ENCODE results near the gene SH3RF3.

Gene SH3RF3

GRCh38 chr2:109398366-109399015 lies 269.5 kb downstream of the SH3RF3 start:
- no peak overlapping the region for H3K27ac ChIP-seq (ENCODE audit: insufficient read depth, low read depth, low read length, poor library complexity, severe bottlenecking)
- H3K9me3 ChIP-seq (ENCODE audit: control insufficient read depth, low read length) = no peaks in the 10 kb centered on the region
- H3K4me1 ChIP-seq (ENCODE audit: control insufficient read depth, insufficient read depth, low read length) = peaks cover 17% of the 10 kb centered on the region
- WGBS, 2 experiments = 92 to 95% methylated on average over 21 to 22 of the region's 22 CpGs
- H3K27me3 ChIP-seq (ENCODE audit: control insufficient read depth, insufficient read depth, low read length, poor library complexity, severe bottlenecking) = no peaks in the 10 kb centered on the region
- H3K36me3 ChIP-seq (ENCODE audit: control insufficient read depth, insufficient read depth, low read length) = no peaks in the 10 kb centered on the region
- H3K4me3 ChIP-seq (ENCODE audit: insufficient read depth, low read depth, low read length) = no peak overlapping the region

- no peak overlapping the region for H3K4me3 ChIP-seq (ENCODE audit: insufficient read depth, low read depth, low read length)
- no peaks in the 10 kb centered on the region for H3K36me3 ChIP-seq (ENCODE audit: control insufficient read depth, insufficient read depth, low read length)
- 89 to 91% methylated on average over 5 to 6 of the region's 6 CpGs for WGBS, 2 experiments
- peaks cover 14% of the 10 kb centered on the region for H3K4me1 ChIP-seq (ENCODE audit: control insufficient read depth, insufficient read depth, low read length)
- no peaks in the 10 kb centered on the region for H3K9me3 ChIP-seq (ENCODE audit: control insufficient read depth, low read length)
- no peak overlapping the region for H3K27ac ChIP-seq (ENCODE audit: insufficient read depth, low read depth, low read length, poor library complexity, severe bottlenecking)
- H3K27me3 ChIP-seq (ENCODE audit: control insufficient read depth, insufficient read depth, low read length, poor library complexity, severe bottlenecking) = no peaks in the 10 kb centered on the region
Observed at GRCh38 chr2:109399066-109399465, 270.1 kb downstream of the SH3RF3 start.

- H3K27ac ChIP-seq (ENCODE audit: insufficient read depth, low read depth, low read length, poor library complexity, severe bottlenecking) = no peak overlapping the region
- H3K27me3 ChIP-seq (ENCODE audit: control insufficient read depth, insufficient read depth, low read length, poor library complexity, severe bottlenecking) = no peaks in the 10 kb centered on the region
- H3K36me3 ChIP-seq (ENCODE audit: control insufficient read depth, insufficient read depth, low read length) = no peaks in the 10 kb centered on the region
- H3K9me3 ChIP-seq (ENCODE audit: control insufficient read depth, low read length) = no peaks in the 10 kb centered on the region
- no peak overlapping the region for H3K4me3 ChIP-seq (ENCODE audit: insufficient read depth, low read depth, low read length)
- whole genome bisulfite sequencing, 2 experiments = 86 to 88% methylated on average over 7 of the region's 7 CpGs
- H3K4me1 ChIP-seq (ENCODE audit: control insufficient read depth, insufficient read depth, low read length) = peaks cover 14% of the 10 kb centered on the region
Observed at GRCh38 chr2:109400102-109400501, 271.1 kb downstream of the SH3RF3 start.

- peaks cover 14% of the 10 kb centered on the region for H3K4me1 ChIP-seq (ENCODE audit: control insufficient read depth, insufficient read depth, low read length)
- H3K4me3 ChIP-seq (ENCODE audit: insufficient read depth, low read depth, low read length) = no peak overlapping the region
- no peaks in the 10 kb centered on the region for H3K9me3 ChIP-seq (ENCODE audit: control insufficient read depth, low read length)
- H3K27ac ChIP-seq (ENCODE audit: insufficient read depth, low read depth, low read length, poor library complexity, severe bottlenecking) = no peak overlapping the region
- WGBS, 2 experiments = 90 to 95% methylated on average over 3 of the region's 3 CpGs
- no peaks in the 10 kb centered on the region for H3K36me3 ChIP-seq (ENCODE audit: control insufficient read depth, insufficient read depth, low read length)
- no peaks in the 10 kb centered on the region for H3K27me3 ChIP-seq (ENCODE audit: control insufficient read depth, insufficient read depth, low read length, poor library complexity, severe bottlenecking)
Observed at GRCh38 chr2:109401370-109401769, 272.4 kb downstream of the SH3RF3 start.

- Histone ChIP-seq H3K4me3 (ENCODE audit: insufficient read depth, low read depth, low read length) (no peak overlapping the region), H3K36me3 (ENCODE audit: control insufficient read depth, insufficient read depth, low read length) (no peaks in the 10 kb centered on the region), H3K27me3 (ENCODE audit: control insufficient read depth, insufficient read depth, low read length, poor library complexity, severe bottlenecking) (no peaks in the 10 kb centered on the region), H3K27ac (ENCODE audit: insufficient read depth, low read depth, low read length, poor library complexity, severe bottlenecking) (no peak overlapping the region), H3K9me3 (ENCODE audit: control insufficient read depth, low read length) (no peaks in the 10 kb centered on the region), H3K4me1 (ENCODE audit: control insufficient read depth, insufficient read depth, low read length) (peaks cover 14% of the 10 kb centered on the region)
- WGBS, 2 experiments = 93 to 94% methylated on average over 8 of the region's 8 CpGs
Observed at GRCh38 chr2:109402180-109402579, 273.2 kb downstream of the SH3RF3 start.

- Histone ChIP-seq H3K27me3 (ENCODE audit: control insufficient read depth, insufficient read depth, low read length, poor library complexity, severe bottlenecking) (no peaks in the 10 kb centered on the region), H3K27ac (ENCODE audit: insufficient read depth, low read depth, low read length, poor library complexity, severe bottlenecking) (no peak overlapping the region), H3K9me3 (ENCODE audit: control insufficient read depth, low read length) (no peaks in the 10 kb centered on the region), H3K4me1 (ENCODE audit: control insufficient read depth, insufficient read depth, low read length) (peaks cover 7% of the 10 kb centered on the region), H3K36me3 (ENCODE audit: control insufficient read depth, insufficient read depth, low read length) (no peaks in the 10 kb centered on the region), H3K4me3 (ENCODE audit: insufficient read depth, low read depth, low read length) (no peak overlapping the region)
- WGBS, 2 experiments = 88 to 90% methylated on average over 17 of the region's 17 CpGs
Observed at GRCh38 chr2:109402980-109403840, 274.2 kb downstream of the SH3RF3 start.

- no peaks in the 10 kb centered on the region for H3K36me3 ChIP-seq (ENCODE audit: control insufficient read depth, insufficient read depth, low read length)
- H3K9me3 ChIP-seq (ENCODE audit: control insufficient read depth, low read length) = no peaks in the 10 kb centered on the region
- peaks cover 3% of the 10 kb centered on the region for H3K27me3 ChIP-seq (ENCODE audit: control insufficient read depth, insufficient read depth, low read length, poor library complexity, severe bottlenecking)
- H3K4me1 ChIP-seq (ENCODE audit: control insufficient read depth, insufficient read depth, low read length) = peaks cover 1% of the 10 kb centered on the region
- H3K27ac ChIP-seq (ENCODE audit: insufficient read depth, low read depth, low read length, poor library complexity, severe bottlenecking) = no peak overlapping the region
- WGBS, 2 experiments = 93 to 94% methylated on average over 5 of the region's 5 CpGs
- H3K4me3 ChIP-seq (ENCODE audit: insufficient read depth, low read depth, low read length) = no peak overlapping the region
Observed at GRCh38 chr2:109403841-109404201, 274.8 kb downstream of the SH3RF3 start.

- 92 to 94% methylated on average over 6 of the region's 6 CpGs for WGBS, 2 experiments
- Histone ChIP-seq H3K9me3 (ENCODE audit: control insufficient read depth, low read length) (no peaks in the 10 kb centered on the region), H3K4me1 (ENCODE audit: control insufficient read depth, insufficient read depth, low read length) (peaks cover 7% of the 10 kb centered on the region), H3K4me3 (ENCODE audit: insufficient read depth, low read depth, low read length) (no peak overlapping the region), H3K36me3 (ENCODE audit: control insufficient read depth, insufficient read depth, low read length) (no peaks in the 10 kb centered on the region), H3K27me3 (ENCODE audit: control insufficient read depth, insufficient read depth, low read length, poor library complexity, severe bottlenecking) (peaks cover 3% of the 10 kb centered on the region), H3K27ac (ENCODE audit: insufficient read depth, low read depth, low read length, poor library complexity, severe bottlenecking) (no peak overlapping the region)
Observed at GRCh38 chr2:109404681-109405080, 275.7 kb downstream of the SH3RF3 start.

GRCh38 chr2:109405873-109406272 lies 276.9 kb downstream of the SH3RF3 start:
- Histone ChIP-seq H3K9me3 (ENCODE audit: control insufficient read depth, low read length) (no peaks in the 10 kb centered on the region), H3K4me1 (ENCODE audit: control insufficient read depth, insufficient read depth, low read length) (peaks cover 17% of the 10 kb centered on the region), H3K4me3 (ENCODE audit: insufficient read depth, low read depth, low read length) (no peak overlapping the region), H3K36me3 (ENCODE audit: control insufficient read depth, insufficient read depth, low read length) (no peaks in the 10 kb centered on the region), H3K27me3 (ENCODE audit: control insufficient read depth, insufficient read depth, low read length, poor library complexity, severe bottlenecking) (peaks cover 3% of the 10 kb centered on the region), H3K27ac (ENCODE audit: insufficient read depth, low read depth, low read length, poor library complexity, severe bottlenecking) (no peak overlapping the region)
- WGBS, 2 experiments = 92 to 93% methylated on average over 10 of the region's 10 CpGs

- Histone ChIP-seq H3K4me3 (ENCODE audit: insufficient read depth, low read depth, low read length) (no peak overlapping the region), H3K36me3 (ENCODE audit: control insufficient read depth, insufficient read depth, low read length) (no peaks in the 10 kb centered on the region), H3K27me3 (ENCODE audit: control insufficient read depth, insufficient read depth, low read length, poor library complexity, severe bottlenecking) (peaks cover 3% of the 10 kb centered on the region), H3K9me3 (ENCODE audit: control insufficient read depth, low read length) (no peaks in the 10 kb centered on the region), H3K27ac (ENCODE audit: insufficient read depth, low read depth, low read length, poor library complexity, severe bottlenecking) (no peak overlapping the region), H3K4me1 (ENCODE audit: control insufficient read depth, insufficient read depth, low read length) (peaks cover 22% of the 10 kb centered on the region)
- 92 to 96% methylated on average over 8 of the region's 8 CpGs for WGBS, 2 experiments
Observed at GRCh38 chr2:109406301-109406700, 277.3 kb downstream of the SH3RF3 start.
